ENCODE measurements around the gene SLC47A1. TPM values are rescaled to one million over a fixed set of nuclear protein-coding genes. Genes with fewer than 3 reads are reported as not detected.

Gene SLC47A1, protein sequence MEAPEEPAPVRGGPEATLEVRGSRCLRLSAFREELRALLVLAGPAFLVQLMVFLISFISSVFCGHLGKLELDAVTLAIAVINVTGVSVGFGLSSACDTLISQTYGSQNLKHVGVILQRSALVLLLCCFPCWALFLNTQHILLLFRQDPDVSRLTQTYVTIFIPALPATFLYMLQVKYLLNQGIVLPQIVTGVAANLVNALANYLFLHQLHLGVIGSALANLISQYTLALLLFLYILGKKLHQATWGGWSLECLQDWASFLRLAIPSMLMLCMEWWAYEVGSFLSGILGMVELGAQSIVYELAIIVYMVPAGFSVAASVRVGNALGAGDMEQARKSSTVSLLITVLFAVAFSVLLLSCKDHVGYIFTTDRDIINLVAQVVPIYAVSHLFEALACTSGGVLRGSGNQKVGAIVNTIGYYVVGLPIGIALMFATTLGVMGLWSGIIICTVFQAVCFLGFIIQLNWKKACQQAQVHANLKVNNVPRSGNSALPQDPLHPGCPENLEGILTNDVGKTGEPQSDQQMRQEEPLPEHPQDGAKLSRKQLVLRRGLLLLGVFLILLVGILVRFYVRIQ
- total RNA-seq: 3.4 and 9.6 TPM in 2 replicates

GRCh38 chr17:19533718-19534561 lies at the start of gene SLC47A1:
Gene SLC47A1 (plus strand): TSS chr17:19533854. CDS start chr17:19533940, 86 bp downstream.

Other genes starting within 250 kb of the SLC47A1 start
- 15.0 and 23.3 TPM in 2 replicates for gene B9D1, start 171.1 kb upstream of the SLC47A1 start, total RNA-seq
- 19.3 and 28.5 TPM in 2 replicates for gene MAPK7, start 155.4 kb upstream of the SLC47A1 start, total RNA-seq
- gene MFAP4, start 146.7 kb upstream of the SLC47A1 start, total RNA-seq: 19.1 and 47.1 TPM in 2 replicates
- gene RNF112, start 122.6 kb upstream of the SLC47A1 start, total RNA-seq: 0.81 and 1.8 TPM in 2 replicates
- 40.3 and 58.8 TPM in 2 replicates for gene ALDH3A2, start 114.9 kb downstream of the SLC47A1 start, total RNA-seq
- gene SLC47A2, start 182.7 kb downstream of the SLC47A1 start, total RNA-seq: not detected in 2 replicates
- gene ALDH3A1, start 214.4 kb downstream of the SLC47A1 start, total RNA-seq: 1.1 TPM in 1 of 2 replicates, not detected in the other

Measured in cardiac atrium fibroblast (primary cell).